ENCODE data around the gene NAV2.

The NAV2 gene

GRCh38 chr11:19689281-19690000 lies 23.2 kb upstream of the NAV2 start:
- no peak for DNase-seq (ENCODE audit: low spot score)
- in situ Hi-C loops (cut with MboI; ENCODE audit: low sequenced_read_pairs, unreplicated experiment) = no loop called here
- no peak for TF ChIP-seq CTCF (IDR thresholded peaks at IDR 0.05; ENCODE audit: borderline replicate concordance, control extremely low read depth, extremely low read depth, insufficient read depth, missing control alignments)

- DNase-seq (ENCODE audit: low spot score) = no peak
- no peak for TF ChIP-seq CTCF (IDR thresholded peaks at IDR 0.05; ENCODE audit: borderline replicate concordance, control extremely low read depth, extremely low read depth, insufficient read depth, missing control alignments)
- in situ Hi-C loops (cut with MboI; ENCODE audit: low sequenced_read_pairs, unreplicated experiment) = no loop called here
Observed at GRCh38 chr11:19690885-19691284, 21.8 kb upstream of the NAV2 start.

GRCh38 chr11:19691815-19692500 lies 20.7 kb upstream of the NAV2 start:
- in situ Hi-C loops (cut with MboI; ENCODE audit: low sequenced_read_pairs, unreplicated experiment) = no loop called here
- no peak for TF ChIP-seq CTCF (IDR thresholded peaks at IDR 0.05; ENCODE audit: borderline replicate concordance, control extremely low read depth, extremely low read depth, insufficient read depth, missing control alignments)
- DNase-seq (ENCODE audit: low spot score) = no peak

- no peak for TF ChIP-seq CTCF (IDR thresholded peaks at IDR 0.05; ENCODE audit: borderline replicate concordance, control extremely low read depth, extremely low read depth, insufficient read depth, missing control alignments)
- in situ Hi-C loops (cut with MboI; ENCODE audit: low sequenced_read_pairs, unreplicated experiment) = no loop called here
- DNase-seq (ENCODE audit: low spot score) = no peak
Observed at GRCh38 chr11:19693146-19693545, 19.5 kb upstream of the NAV2 start.

- TF ChIP-seq CTCF (IDR thresholded peaks at IDR 0.05; ENCODE audit: borderline replicate concordance, control extremely low read depth, extremely low read depth, insufficient read depth, missing control alignments) = no peak
- no peak for DNase-seq (ENCODE audit: low spot score)
- in situ Hi-C loops (cut with MboI; ENCODE audit: low sequenced_read_pairs, unreplicated experiment) = no loop called here
Observed at GRCh38 chr11:19694796-19695345, 17.8 kb upstream of the NAV2 start.

GRCh38 chr11:19696073-19696472 lies 16.6 kb upstream of the NAV2 start:
- TF ChIP-seq CTCF (IDR thresholded peaks at IDR 0.05; ENCODE audit: borderline replicate concordance, control extremely low read depth, extremely low read depth, insufficient read depth, missing control alignments) = no peak
- in situ Hi-C loops (cut with MboI; ENCODE audit: low sequenced_read_pairs, unreplicated experiment) = no loop called here
- DNase-seq (ENCODE audit: low spot score) = no peak
